ENCODE measurements around the gene DNAH1. TPM values are rescaled to one million over a fixed set of nuclear protein-coding genes. Genes with fewer than 3 reads are reported as not detected.

The DNAH1 gene
- total RNA-seq, 4 donors from 2014 or later: 12.0 to 26.1 (median 15.5) TPM

- Histone ChIP-seq H3K27ac (no peak overlapping the region), H3K36me3 (peaks cover 0 to 59% (median 11%) of the 10 kb centered on the region in 3 donors), H3K9me3 (no peaks in the 10 kb centered on the region), H3K4me3 (no peak overlapping the region), H3K27me3 (no peaks in the 10 kb centered on the region), H3K4me1 (peaks cover 0 to 21% (median 10%) of the 10 kb centered on the region in 4 donors)
- DNase-seq (ENCODE audit: low spot score in 2 of 2): no peak
- WGBS, 2 donors: 76 to 81% methylated on average over 7 of the region's 7 CpGs
- TF ChIP-seq POLR2A (IDR thresholded peaks at IDR 0.05): no peak
- peak in 3 of 5 experiments; percentile 8 to 37 (median 20) for TF ChIP-seq CTCF (IDR thresholded peaks at IDR 0.05)
- TF ChIP-seq EP300 (IDR thresholded peaks at IDR 0.05): no peak
Measured at GRCh38 chr3:52291508-52292181, 24.5 kb upstream of the DNAH1 start.

GRCh38 chr3:52292247-52293065 lies 23.7 kb upstream of the DNAH1 start:
- Histone ChIP-seq H3K4me3 (no peak overlapping the region), H3K4me1 (peaks cover 0 to 16% (median 6%) of the 10 kb centered on the region in 4 donors), H3K9me3 (no peaks in the 10 kb centered on the region), H3K36me3 (peaks cover 0 to 67% (median 11%) of the 10 kb centered on the region in 3 donors), H3K27me3 (no peaks in the 10 kb centered on the region), H3K27ac (no peak overlapping the region)
- no peak for TF ChIP-seq CTCF (IDR thresholded peaks at IDR 0.05)
- no peak for TF ChIP-seq POLR2A (IDR thresholded peaks at IDR 0.05)
- TF ChIP-seq EP300 (IDR thresholded peaks at IDR 0.05): no peak
- WGBS, 2 donors: 91 to 98% methylated on average over 17 to 20 of the region's 20 CpGs
- no peak for DNase-seq (ENCODE audit: low spot score in 2 of 2)

- no peak for DNase-seq (ENCODE audit: low spot score in 2 of 2)
- H3K4me3 ChIP-seq: no peak overlapping the region
- no peaks in the 10 kb centered on the region for H3K27me3 ChIP-seq
- no peaks in the 10 kb centered on the region for H3K9me3 ChIP-seq
- H3K36me3 ChIP-seq: peaks cover 0 to 68% (median 11%) of the 10 kb centered on the region in 3 donors
- no peak for TF ChIP-seq EP300 (IDR thresholded peaks at IDR 0.05)
- no peak for TF ChIP-seq POLR2A (IDR thresholded peaks at IDR 0.05)
- TF ChIP-seq CTCF (IDR thresholded peaks at IDR 0.05): no peak
- H3K27ac ChIP-seq: no peak overlapping the region
- WGBS, 2 donors: 77 to 82% methylated on average over 16 to 17 of the region's 17 CpGs
- peaks cover 0 to 22% (median 4%) of the 10 kb centered on the region in 4 donors for H3K4me1 ChIP-seq
Measured at GRCh38 chr3:52293491-52294319, 22.4 kb upstream of the DNAH1 start.

GRCh38 chr3:52294320-52295150 lies 21.6 kb upstream of the DNAH1 start:
- Histone ChIP-seq H3K36me3 (peaks cover 0 to 68% (median 11%) of the 10 kb centered on the region in 3 donors), H3K27me3 (no peaks in the 10 kb centered on the region), H3K9me3 (no peaks in the 10 kb centered on the region), H3K4me1 (peaks cover 0 to 22% (median 0%) of the 10 kb centered on the region in 4 donors), H3K4me3 (no peak overlapping the region), H3K27ac (no peak overlapping the region)
- DNase-seq (ENCODE audit: low spot score in 2 of 2): no peak
- 70 to 76% methylated on average over 11 of the region's 11 CpGs for WGBS, 2 donors
- TF ChIP-seq CTCF (IDR thresholded peaks at IDR 0.05): no peak
- TF ChIP-seq POLR2A (IDR thresholded peaks at IDR 0.05): no peak
- TF ChIP-seq EP300 (IDR thresholded peaks at IDR 0.05): no peak
